Adrenal gland (tissue), 12 donors: ENCODE data around the gene GDPD4. TPM values are rescaled to one million over a fixed set of nuclear protein-coding genes. Genes with fewer than 3 reads are reported as not detected.

Experiments used
- DNase-seq, 7 donors: peaks; one replicate each; pipeline ENCODE4 v3.0.0-alpha.2; 2019 to 2020
- H3K27ac ChIP-seq, 5 donors: fragments of 200-600 bp; sonication (generic) in 4 of 5; 1 replicate in 3 of 5; 2 replicates in 2 of 5; pipeline versions ENCODE4 v1.5.1 to v1.8.0; 2016 to 2020; ENCODE audit warnings: mild to moderate bottlenecking in 1 of 5
- H3K27me3 ChIP-seq: fragments of 200-600 bp; 2 replicates; pipeline ENCODE4 v1.8.0; 2021
- H3K36me3 ChIP-seq, 2 donors: fragments of 200-600 bp; replicated peaks in 1 of 2; 1 replicate in 1 of 2; 2 replicates in 1 of 2; pipeline versions ENCODE4 v1.5.1 to v1.8.0; 2018 to 2022
- H3K4me1 ChIP-seq, 2 donors: fragments of 200-600 bp; replicated peaks in 1 of 2; 1 replicate in 1 of 2; 2 replicates in 1 of 2; pipeline versions ENCODE4 v1.5.1 to v1.8.0; 2018 to 2021
- H3K4me3 ChIP-seq, 4 donors: fragments of 200-600 bp; sonication (generic) in 3 of 4; one replicate each; pipeline ENCODE4 v1.5.1; 2016 to 2018
- H3K9me3 ChIP-seq, 3 donors: fragments of 200-600 bp; sonication (generic) in 1 of 3; replicated peaks in 1 of 3; 1 replicate in 2 of 3; 2 replicates in 1 of 3; pipeline versions ENCODE4 v1.5.1 to v1.8.0; 2016 to 2021
- POLR2A ChIP-seq, 2 donors: fragments of 450-650 bp; IDR thresholded peaks; one replicate each; pipeline ENCODE4 v1.6.1; 2017; ENCODE audit warnings: antibody characterized with exemption in 2 of 2, mild to moderate bottlenecking in 2 of 2, moderate library complexity in 1 of 2
- WGBS, 4 donors: extraction: QIAGEN DNeasy Blood & Tissue Kit in 2 of 4; methylation state at CpG; one replicate each; pipeline versions ENCODE4 v1.1.5 to v1.1.7; 2013 to 2017; 5-methylcytosine and 5-hydroxymethylcytosine counted together
- intact Hi-C, 2 donors: fragments of 100-400 bp; cut with DNase I; formaldehyde crosslinking; loops; one replicate each; pipeline versions ENCODE4 v1.14.1 to v1.15.0; 2022 to 2023
- polyA plus RNA-seq, 3 donors: library from polyadenylated mRNA; stranded (reverse); fragments of 200-250 nt in 2 of 3; fragments of 350-450 nt in 1 of 3; fragmentation: Illumina TruSeq in 1 of 3; extraction: RNeasy Lipid Tissue Mini Kit (QIAGEN cat#74804) in 1 of 3; gene quantifications; one replicate each; pipeline ENCODE4 v1.2.3, GENCODE V29; 2013 to 2014
- total RNA-seq, 9 donors: library from RNA; depleted of rRNA in 4 of 9; stranded (reverse); fragments of >200 nt in 4 of 9; fragments of 120-200 nt in 1 of 9; fragmentation: NEBNext Ultra II Directional in 1 of 9; extraction: Animal tissue kit (Norgen Biotek cat#: 25700) in 1 of 9; gene quantifications; one replicate each; pipeline versions ENCODE4 v1.1.0 to v1.2.4, GENCODE V29; 2013 to 2023
- TF ChIP-seq, protein P1 (sequence below), 6 experiments: fragments of 450-650 bp in 4 of 6; fragments of 200-600 bp in 2 of 6; sonication (generic) in 1 of 6; IDR thresholded peaks; 1 replicate in 5 of 6; 2 replicates in 1 of 6; pipeline versions ENCODE4 v1.5.1 to v1.8.0; 2016 to 2021; ENCODE audit warnings: antibody characterized with exemption in 6 of 6, mild to moderate bottlenecking in 2 of 6, moderate library complexity in 1 of 6
- donor health status: healthy with polysubstance abuse.
- donor health status: Bipolar disorder and iron deficiency.
- donor health status: DM: yes; HTN: yes; CAD: no.
- donor health status: DM: no; HTN: no; CAD: no.
- donor health status: DM: no; HTN: no; CAD: no.
- donor health status: DM: yes; HTN: yes; CAD: no.

Gene GDPD4
- total and polyA plus RNA-seq, 12 donors: 0.88 to 2.3 TPM; not detected in 10

- Histone ChIP-seq H3K36me3 (no peaks in the 10 kb centered on the region), H3K9me3 (no peaks in the 10 kb centered on the region), H3K4me1 (no peaks in the 10 kb centered on the region), H3K27ac (no peak overlapping the region), H3K27me3 (no peaks in the 10 kb centered on the region), H3K4me3 (no peak overlapping the region)
- no peak for TF ChIP-seq POLR2A (IDR thresholded peaks at IDR 0.05)
- TF ChIP-seq, protein P1, sequence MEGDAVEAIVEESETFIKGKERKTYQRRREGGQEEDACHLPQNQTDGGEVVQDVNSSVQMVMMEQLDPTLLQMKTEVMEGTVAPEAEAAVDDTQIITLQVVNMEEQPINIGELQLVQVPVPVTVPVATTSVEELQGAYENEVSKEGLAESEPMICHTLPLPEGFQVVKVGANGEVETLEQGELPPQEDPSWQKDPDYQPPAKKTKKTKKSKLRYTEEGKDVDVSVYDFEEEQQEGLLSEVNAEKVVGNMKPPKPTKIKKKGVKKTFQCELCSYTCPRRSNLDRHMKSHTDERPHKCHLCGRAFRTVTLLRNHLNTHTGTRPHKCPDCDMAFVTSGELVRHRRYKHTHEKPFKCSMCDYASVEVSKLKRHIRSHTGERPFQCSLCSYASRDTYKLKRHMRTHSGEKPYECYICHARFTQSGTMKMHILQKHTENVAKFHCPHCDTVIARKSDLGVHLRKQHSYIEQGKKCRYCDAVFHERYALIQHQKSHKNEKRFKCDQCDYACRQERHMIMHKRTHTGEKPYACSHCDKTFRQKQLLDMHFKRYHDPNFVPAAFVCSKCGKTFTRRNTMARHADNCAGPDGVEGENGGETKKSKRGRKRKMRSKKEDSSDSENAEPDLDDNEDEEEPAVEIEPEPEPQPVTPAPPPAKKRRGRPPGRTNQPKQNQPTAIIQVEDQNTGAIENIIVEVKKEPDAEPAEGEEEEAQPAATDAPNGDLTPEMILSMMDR (IDR thresholded peaks at IDR 0.05): no peak
- intact Hi-C loops: no loop called here
- 93 to 100% (median 96%) methylated on average over 1 of the region's 1 CpG; no CpG with 5 or more reads in 1 of the 4 donors for WGBS, 4 donors
- DNase-seq: no peak
Observed at GRCh38 chr11:77253690-77254089, 47.8 kb downstream of the GDPD4 start.

- Histone ChIP-seq H3K4me1 (no peaks in the 10 kb centered on the region), H3K4me3 (no peak overlapping the region), H3K27me3 (no peaks in the 10 kb centered on the region), H3K36me3 (no peaks in the 10 kb centered on the region), H3K9me3 (no peaks in the 10 kb centered on the region), H3K27ac (no peak overlapping the region)
- DNase-seq: no peak
- WGBS, 4 donors: 83 to 96% (median 91%) methylated on average over 3 of the region's 3 CpGs
- no peak for TF ChIP-seq POLR2A (IDR thresholded peaks at IDR 0.05)
- intact Hi-C loops: no loop called here
Observed at GRCh38 chr11:77252555-77253270, 48.8 kb downstream of the GDPD4 start.

- TF ChIP-seq POLR2A (IDR thresholded peaks at IDR 0.05): no peak
- TF ChIP-seq, protein P1 (IDR thresholded peaks at IDR 0.05): no peak
- Histone ChIP-seq H3K27me3 (no peaks in the 10 kb centered on the region), H3K4me3 (no peak overlapping the region), H3K27ac (no peak overlapping the region), H3K9me3 (no peaks in the 10 kb centered on the region), H3K4me1 (no peaks in the 10 kb centered on the region), H3K36me3 (no peaks in the 10 kb centered on the region)
- 88 to 99% (median 94%) methylated on average over 1 of the region's 1 CpG for WGBS, 4 donors
- intact Hi-C loops: no loop called here
- DNase-seq: no peak
Observed at GRCh38 chr11:77250881-77251640, 50.4 kb downstream of the GDPD4 start.

DNA sequence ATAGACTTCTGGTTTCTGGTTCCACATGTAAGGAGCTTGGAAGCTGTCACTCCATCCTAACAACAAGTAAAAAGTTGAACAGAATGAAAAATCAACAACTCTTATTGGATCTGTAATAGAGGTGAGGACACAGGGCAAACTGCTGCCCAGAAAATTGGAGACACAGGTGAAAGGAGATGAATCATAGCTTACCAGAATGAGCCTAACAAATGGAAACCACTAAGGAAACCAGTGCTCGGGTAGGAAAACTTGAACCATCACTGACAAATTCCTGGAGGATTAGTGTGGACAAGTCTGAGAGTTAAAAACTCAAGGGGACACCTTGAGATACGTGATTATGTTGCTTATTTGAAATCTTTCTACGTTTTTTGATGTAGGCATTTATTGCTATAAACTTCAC, 52.1 kb downstream of the GDPD4 start:
- no peak overlapping the region for H3K27ac ChIP-seq
- TF ChIP-seq, protein P1 (IDR thresholded peaks at IDR 0.05): no peak
- TF ChIP-seq POLR2A (IDR thresholded peaks at IDR 0.05): no peak
- no peaks in the 10 kb centered on the region for H3K9me3 ChIP-seq
- DNase-seq: no peak
- intact Hi-C loops: no loop called here
- H3K36me3 ChIP-seq: no peaks in the 10 kb centered on the region
- 71 to 94% (median 91%) methylated on average over 3 of the region's 3 CpGs for WGBS, 4 donors
- no peaks in the 10 kb centered on the region for H3K4me1 ChIP-seq
- no peak overlapping the region for H3K4me3 ChIP-seq
- no peaks in the 10 kb centered on the region for H3K27me3 ChIP-seq
